Nephron progenitor cell (in vitro differentiated cells): ENCODE measurements around the gene SBK1.
"Not testable (repeated sequence)": the region's sequence is repeated elsewhere in the genome, so short reads cannot be mapped to it uniquely, and the experiment has no call there.

Source experiments
- DNase-seq: peaks from one replicate; pipeline ENCODE4 v3.0.0; 2021
- H3K27ac Mint-ChIP-seq: 2 replicates; pipeline ENCODE4 v1.8.0; 2021; ENCODE audit warnings: mild to moderate bottlenecking, moderate library complexity, mixed read lengths
- H3K27me3 Mint-ChIP-seq: 2 replicates; pipeline ENCODE4 v1.8.0; 2021; ENCODE audit warnings: mild to moderate bottlenecking, low read depth, mixed read lengths; ENCODE audit not compliant: poor library complexity
- H3K36me3 Mint-ChIP-seq: 2 replicates; pipeline ENCODE4 v1.8.0; 2021; ENCODE audit warnings: low read depth, mixed read lengths
- H3K4me1 Mint-ChIP-seq: 2 replicates; pipeline ENCODE4 v1.8.0; 2021; ENCODE audit warnings: mixed read lengths
- H3K4me3 Mint-ChIP-seq: 2 replicates; pipeline ENCODE4 v1.8.0; 2021; ENCODE audit warnings: mild to moderate bottlenecking, moderate library complexity, mixed read lengths
- H3K9me3 Mint-ChIP-seq: 2 replicates; pipeline ENCODE4 v1.8.0; 2021; ENCODE audit warnings: mild to moderate bottlenecking, moderate library complexity, mixed read lengths
- TF ChIP-seq, protein P1 (sequence below): fragments of 200-600 bp; sonication (generic); IDR thresholded peaks from 2 replicates; pipeline ENCODE4 v1.5.0; 2021; ENCODE audit warnings: antibody characterized with exemption

Gene SBK1

DNA sequence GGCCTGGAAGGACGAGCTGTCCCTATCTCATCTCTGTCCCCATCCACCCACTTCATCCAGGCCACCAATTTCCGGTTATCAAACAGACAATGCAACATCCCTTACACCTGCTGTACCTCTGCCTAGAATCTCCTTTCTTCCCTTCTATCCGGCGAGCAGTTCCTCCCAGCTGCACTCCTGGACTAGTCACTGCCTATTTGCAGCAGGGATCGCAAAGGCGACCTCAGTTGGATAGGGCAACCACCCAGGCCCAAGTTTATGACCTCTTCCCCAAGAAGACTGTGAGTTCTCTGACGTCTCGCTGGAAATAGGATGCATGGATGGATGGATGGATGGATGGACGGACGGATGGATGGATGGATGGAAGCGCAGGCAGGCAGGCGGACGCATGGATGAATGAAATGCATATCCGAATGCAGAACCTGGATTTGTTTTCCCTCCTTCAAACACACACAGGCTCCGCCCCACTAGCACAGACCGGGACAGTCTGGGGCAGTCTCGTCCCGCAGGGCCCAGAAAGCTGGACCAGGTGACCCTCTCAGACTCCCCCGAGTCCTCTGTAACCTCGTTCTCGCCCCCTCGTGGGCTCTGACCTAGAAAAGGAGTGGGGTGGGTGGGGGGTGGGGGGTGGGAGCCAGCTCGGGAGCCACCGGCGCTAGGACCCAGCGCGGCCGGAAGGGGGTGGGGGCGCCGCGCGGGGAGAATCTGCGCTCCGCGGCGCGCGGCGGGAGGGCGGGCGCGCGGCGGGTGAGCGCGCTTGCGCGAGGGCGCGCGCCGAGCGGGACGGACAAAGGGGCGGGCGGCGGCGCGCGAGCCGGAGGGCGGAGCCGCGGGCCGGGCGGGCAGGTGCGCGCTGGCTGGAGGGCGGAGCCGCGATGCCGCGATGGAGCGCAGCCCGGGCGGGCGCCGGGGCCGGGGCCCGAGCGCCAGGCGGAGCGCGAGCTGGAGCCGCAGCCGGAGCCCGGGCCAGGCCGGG lies at the start of gene SBK1:
Gene SBK1 (plus strand): TSS at position 875 of the 976 bp plus-strand sequence. CDS start 24,867 bp downstream, outside the sequence.
- H3K4me1 Mint-ChIP-seq = peaks cover 65% of the 10 kb centered on the region
- DNase-seq = peak; percentile 88
- H3K27ac Mint-ChIP-seq = peak within 1 kb of the TSS; percentile 92
- H3K27me3 Mint-ChIP-seq = no peaks in the 10 kb centered on the region
- H3K9me3 Mint-ChIP-seq = no peaks in the 10 kb centered on the region
- TF ChIP-seq, protein P1, sequence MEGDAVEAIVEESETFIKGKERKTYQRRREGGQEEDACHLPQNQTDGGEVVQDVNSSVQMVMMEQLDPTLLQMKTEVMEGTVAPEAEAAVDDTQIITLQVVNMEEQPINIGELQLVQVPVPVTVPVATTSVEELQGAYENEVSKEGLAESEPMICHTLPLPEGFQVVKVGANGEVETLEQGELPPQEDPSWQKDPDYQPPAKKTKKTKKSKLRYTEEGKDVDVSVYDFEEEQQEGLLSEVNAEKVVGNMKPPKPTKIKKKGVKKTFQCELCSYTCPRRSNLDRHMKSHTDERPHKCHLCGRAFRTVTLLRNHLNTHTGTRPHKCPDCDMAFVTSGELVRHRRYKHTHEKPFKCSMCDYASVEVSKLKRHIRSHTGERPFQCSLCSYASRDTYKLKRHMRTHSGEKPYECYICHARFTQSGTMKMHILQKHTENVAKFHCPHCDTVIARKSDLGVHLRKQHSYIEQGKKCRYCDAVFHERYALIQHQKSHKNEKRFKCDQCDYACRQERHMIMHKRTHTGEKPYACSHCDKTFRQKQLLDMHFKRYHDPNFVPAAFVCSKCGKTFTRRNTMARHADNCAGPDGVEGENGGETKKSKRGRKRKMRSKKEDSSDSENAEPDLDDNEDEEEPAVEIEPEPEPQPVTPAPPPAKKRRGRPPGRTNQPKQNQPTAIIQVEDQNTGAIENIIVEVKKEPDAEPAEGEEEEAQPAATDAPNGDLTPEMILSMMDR = no peak
- peaks cover 19% of the 10 kb centered on the region for H3K36me3 Mint-ChIP-seq
- peak within 1 kb of the TSS; percentile 98 for H3K4me3 Mint-ChIP-seq

GRCh38 chr16:28249483-28249882 lies 42.8 kb upstream of the SBK1 start:
- H3K36me3 Mint-ChIP-seq, H3K4me1 Mint-ChIP-seq, H3K4me3 Mint-ChIP-seq, DNase-seq, H3K9me3 Mint-ChIP-seq: not testable (repeated sequence)
- H3K27me3 Mint-ChIP-seq = peaks cover 17% of the 10 kb centered on the region
- peak overlapping the region; percentile 70 for H3K27ac Mint-ChIP-seq

GRCh38 chr16:28250999-28251398 lies 41.3 kb upstream of the SBK1 start:
- DNase-seq = no peak
- H3K9me3 Mint-ChIP-seq = peaks cover 5% of the 10 kb centered on the region
- H3K4me1 Mint-ChIP-seq = peaks cover 16% of the 10 kb centered on the region
- no peaks in the 10 kb centered on the region for H3K36me3 Mint-ChIP-seq
- no peak overlapping the region for H3K27ac Mint-ChIP-seq
- TF ChIP-seq, protein P1 = no peak
- no peak overlapping the region for H3K4me3 Mint-ChIP-seq
- H3K27me3 Mint-ChIP-seq = peaks cover 17% of the 10 kb centered on the region

DNA sequence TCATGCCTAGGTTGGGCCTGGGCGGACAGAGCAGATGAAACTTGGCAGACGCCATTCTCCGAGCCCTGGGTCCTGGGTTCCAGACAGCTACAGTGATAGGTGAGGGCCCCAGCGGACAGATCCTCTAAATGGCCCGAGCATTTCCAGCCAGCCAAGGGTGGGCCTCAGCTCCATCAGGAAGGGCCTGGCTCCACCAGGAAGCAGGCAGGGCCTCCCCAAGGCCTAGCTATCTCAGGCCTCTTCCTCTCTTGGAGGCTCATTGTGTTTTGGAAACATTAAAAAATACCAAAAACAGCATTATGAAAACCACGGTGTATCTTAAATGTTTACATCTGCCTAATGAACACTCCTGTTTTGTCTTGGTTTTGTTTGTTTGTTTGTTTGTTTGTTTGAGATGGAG lies 38.2 kb upstream of the SBK1 start:
- TF ChIP-seq, protein P1 = no peak

GRCh38 chr16:28255838-28256237 lies 36.5 kb upstream of the SBK1 start:
- Mint-ChIP-seq H3K27me3 (peaks cover 10% of the 10 kb centered on the region), H3K4me3 (no peak overlapping the region), H3K9me3 (peaks cover 5% of the 10 kb centered on the region), H3K4me1 (peaks cover 33% of the 10 kb centered on the region), H3K36me3 (no peaks in the 10 kb centered on the region), H3K27ac (no peak overlapping the region)
- DNase-seq = no peak
- TF ChIP-seq, protein P1 = no peak

More for the DNA sequence above, 38.2 kb upstream of the SBK1 start:
- no peaks in the 10 kb centered on the region for H3K36me3 Mint-ChIP-seq
- DNase-seq = no peak
- H3K27me3 Mint-ChIP-seq = peaks cover 18% of the 10 kb centered on the region
- H3K4me3 Mint-ChIP-seq = no peak overlapping the region
- no peak overlapping the region for H3K27ac Mint-ChIP-seq
- H3K9me3 Mint-ChIP-seq = peaks cover 5% of the 10 kb centered on the region
- H3K4me1 Mint-ChIP-seq = peaks cover 23% of the 10 kb centered on the region

DNA sequence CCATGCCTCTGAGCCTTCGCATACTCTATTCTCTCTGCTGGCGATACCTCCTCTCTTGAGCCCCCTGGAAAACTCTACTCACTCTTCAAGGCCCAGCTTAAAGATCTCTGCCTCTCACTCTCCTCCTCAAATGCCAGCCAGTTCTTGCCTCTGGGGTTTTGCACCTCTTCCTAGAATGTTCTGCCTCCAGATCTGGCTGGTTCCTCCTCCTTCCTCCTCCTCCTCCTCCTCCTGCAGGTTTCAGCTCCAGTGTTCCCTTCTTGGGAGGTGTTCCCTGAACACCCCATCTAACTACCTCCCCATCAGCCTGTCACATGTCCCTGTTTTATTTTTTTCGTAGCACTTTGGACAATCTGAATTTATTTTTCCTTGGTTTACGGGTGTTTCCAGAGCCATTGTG lies 35.1 kb upstream of the SBK1 start:
- Mint-ChIP-seq H3K27ac (no peak overlapping the region), H3K27me3 (peaks cover 7% of the 10 kb centered on the region), H3K9me3 (peaks cover 5% of the 10 kb centered on the region), H3K4me3 (no peak overlapping the region), H3K36me3 (no peaks in the 10 kb centered on the region), H3K4me1 (peaks cover 33% of the 10 kb centered on the region)
- DNase-seq = no peak
- TF ChIP-seq, protein P1 = no peak
